HG02763 (cell line): ENCODE results near the gene KMT2D.

Source experiments
- ATAC-seq: cut with Tn5 transposase; IDR thresholded peaks from one replicate; pipeline ENCODE4 v1.9.1; 2021; ENCODE audit warnings: mild to moderate bottlenecking, moderate library complexity; ENCODE audit not compliant: unreplicated experiment

The KMT2D gene

GRCh38 chr12:49019443-49020324 is 40.9 kb downstream of the KMT2D start:
- ATAC-seq = no peak

GRCh38 chr12:49019120-49019430 is 41.5 kb downstream of the KMT2D start:
- ATAC-seq = peak; percentile 16

GRCh38 chr12:49018261-49019119 is 42.1 kb downstream of the KMT2D start, which contains the start of gene PRKAG1:
Gene PRKAG1, minus strand, starts transcription at chr12:49018776. Its CDS starts 36 bp downstream, at chr12:49018740.
- ATAC-seq = peak; percentile 84

- ATAC-seq = no peak
Observed at GRCh38 chr12:49017891-49018260, 42.7 kb downstream of the KMT2D start.

GRCh38 chr12:49015196-49015595 is 45.4 kb downstream of the KMT2D start:
- ATAC-seq = no peak

- no peak for ATAC-seq
Observed at GRCh38 chr12:49014547-49014946, 46.0 kb downstream of the KMT2D start.

GRCh38 chr12:49013428-49013827 is 47.2 kb downstream of the KMT2D start:
- no peak for ATAC-seq

- no peak for ATAC-seq
Observed at GRCh38 chr12:49012739-49013138, 47.9 kb downstream of the KMT2D start.
